Colonic mucosa (tissue), 4 donors: ENCODE measurements around the gene TANK. TPM values are rescaled to one million over a fixed set of nuclear protein-coding genes. Genes with fewer than 3 reads are reported as not detected.

Experiments used
- DNase-seq: peaks from one replicate; pipeline ENCODE4 v3.0.0-alpha.2; 2020
- H3K27ac ChIP-seq: fragments of 200-600 bp; one replicate; pipeline ENCODE4 v1.8.0; 2021
- H3K27me3 ChIP-seq: fragments of 200-600 bp; one replicate; pipeline ENCODE4 v1.8.0; 2021
- H3K36me3 ChIP-seq: fragments of 200-600 bp; one replicate; pipeline ENCODE4 v1.8.0; 2021
- H3K4me1 ChIP-seq: fragments of 200-600 bp; one replicate; pipeline ENCODE4 v1.8.0; 2021; ENCODE audit warnings: mild to moderate bottlenecking
- H3K4me3 ChIP-seq: fragments of 200-600 bp; one replicate; pipeline ENCODE4 v1.8.0; 2021
- H3K9ac ChIP-seq, 2 donors: one replicate each; pipeline ENCODE4 v1.7.0; 2013; ENCODE audit warnings: control low read depth in 2 of 2, low read depth in 2 of 2, low read length in 2 of 2
- H3K9me3 ChIP-seq: fragments of 200-600 bp; one replicate; pipeline ENCODE4 v1.8.0; 2021
- intact Hi-C: fragments of 100-400 bp; cut with DNase I; formaldehyde crosslinking; loops from one replicate; pipeline ENCODE4 v1.14.1; 2022
- total RNA-seq, 2 donors: library from RNA; stranded (reverse); fragmentation: NEBNext Ultra II Directional in 1 of 2; extraction: Animal tissue kit (Norgen Biotek cat#: 25700) in 1 of 2; gene quantifications; one replicate each; pipeline ENCODE4 v1.2.1, GENCODE V29; 2021
- TF ChIP-seq, protein P1 (sequence below): fragments of 200-600 bp; IDR thresholded peaks from one replicate; pipeline ENCODE4 v1.8.0; 2022; ENCODE audit warnings: antibody characterized with exemption, mild to moderate bottlenecking
- donor health status: healthy.
- donor health status: DM: no; HTN: no; CAD: no.
- donor health status: DM: no; HTN: no; CAD: no.

The TANK gene
- total RNA-seq, 2 donors from 2014 or later: 47.4 to 60.7 TPM

DNA sequence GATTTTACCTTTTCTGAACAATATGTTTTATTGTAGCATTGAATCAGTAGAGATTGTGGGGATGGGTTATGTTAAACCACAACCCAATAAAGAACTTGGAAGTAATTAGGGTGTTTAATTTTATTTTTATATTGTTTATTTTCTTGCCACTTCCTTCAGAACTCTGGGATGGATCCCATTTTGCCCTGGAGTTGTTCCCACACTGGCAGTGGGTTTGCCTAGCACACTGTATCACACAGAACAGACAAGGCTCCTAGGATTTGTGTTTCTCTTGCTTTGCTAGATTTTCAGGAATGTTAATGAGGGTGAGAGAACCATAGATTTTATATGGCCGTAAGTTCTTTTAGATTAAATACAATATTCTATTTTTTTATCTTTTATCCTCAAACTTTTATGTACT lies 59.0 kb downstream of the TANK start:
- H3K27ac ChIP-seq: no peak overlapping the region
- TF ChIP-seq, protein P1, sequence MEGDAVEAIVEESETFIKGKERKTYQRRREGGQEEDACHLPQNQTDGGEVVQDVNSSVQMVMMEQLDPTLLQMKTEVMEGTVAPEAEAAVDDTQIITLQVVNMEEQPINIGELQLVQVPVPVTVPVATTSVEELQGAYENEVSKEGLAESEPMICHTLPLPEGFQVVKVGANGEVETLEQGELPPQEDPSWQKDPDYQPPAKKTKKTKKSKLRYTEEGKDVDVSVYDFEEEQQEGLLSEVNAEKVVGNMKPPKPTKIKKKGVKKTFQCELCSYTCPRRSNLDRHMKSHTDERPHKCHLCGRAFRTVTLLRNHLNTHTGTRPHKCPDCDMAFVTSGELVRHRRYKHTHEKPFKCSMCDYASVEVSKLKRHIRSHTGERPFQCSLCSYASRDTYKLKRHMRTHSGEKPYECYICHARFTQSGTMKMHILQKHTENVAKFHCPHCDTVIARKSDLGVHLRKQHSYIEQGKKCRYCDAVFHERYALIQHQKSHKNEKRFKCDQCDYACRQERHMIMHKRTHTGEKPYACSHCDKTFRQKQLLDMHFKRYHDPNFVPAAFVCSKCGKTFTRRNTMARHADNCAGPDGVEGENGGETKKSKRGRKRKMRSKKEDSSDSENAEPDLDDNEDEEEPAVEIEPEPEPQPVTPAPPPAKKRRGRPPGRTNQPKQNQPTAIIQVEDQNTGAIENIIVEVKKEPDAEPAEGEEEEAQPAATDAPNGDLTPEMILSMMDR: no peak
- no peaks in the 10 kb centered on the region for H3K4me1 ChIP-seq
- no peaks in the 10 kb centered on the region for H3K27me3 ChIP-seq
- H3K9me3 ChIP-seq: no peaks in the 10 kb centered on the region
- no peak for DNase-seq
- no peak overlapping the region for H3K9ac ChIP-seq
- intact Hi-C loops: no loop called here
- no peaks in the 10 kb centered on the region for H3K36me3 ChIP-seq
- H3K4me3 ChIP-seq: no peak overlapping the region

GRCh38 chr2:161223139-161223732 lies 63.0 kb downstream of the TANK start:
- no peaks in the 10 kb centered on the region for H3K9me3 ChIP-seq
- H3K4me1 ChIP-seq: no peaks in the 10 kb centered on the region
- no peaks in the 10 kb centered on the region for H3K36me3 ChIP-seq
- no peak overlapping the region for H3K27ac ChIP-seq
- no peak overlapping the region for H3K4me3 ChIP-seq
- no peak for DNase-seq
- H3K9ac ChIP-seq: no peak overlapping the region
- TF ChIP-seq, protein P1: peak; percentile 70
- intact Hi-C loops: loop anchor here (2.0 kb wide), 1 partner anchor 50 kb away; no protein-coding TSS in a partner anchor
- H3K27me3 ChIP-seq: no peaks in the 10 kb centered on the region

DNA sequence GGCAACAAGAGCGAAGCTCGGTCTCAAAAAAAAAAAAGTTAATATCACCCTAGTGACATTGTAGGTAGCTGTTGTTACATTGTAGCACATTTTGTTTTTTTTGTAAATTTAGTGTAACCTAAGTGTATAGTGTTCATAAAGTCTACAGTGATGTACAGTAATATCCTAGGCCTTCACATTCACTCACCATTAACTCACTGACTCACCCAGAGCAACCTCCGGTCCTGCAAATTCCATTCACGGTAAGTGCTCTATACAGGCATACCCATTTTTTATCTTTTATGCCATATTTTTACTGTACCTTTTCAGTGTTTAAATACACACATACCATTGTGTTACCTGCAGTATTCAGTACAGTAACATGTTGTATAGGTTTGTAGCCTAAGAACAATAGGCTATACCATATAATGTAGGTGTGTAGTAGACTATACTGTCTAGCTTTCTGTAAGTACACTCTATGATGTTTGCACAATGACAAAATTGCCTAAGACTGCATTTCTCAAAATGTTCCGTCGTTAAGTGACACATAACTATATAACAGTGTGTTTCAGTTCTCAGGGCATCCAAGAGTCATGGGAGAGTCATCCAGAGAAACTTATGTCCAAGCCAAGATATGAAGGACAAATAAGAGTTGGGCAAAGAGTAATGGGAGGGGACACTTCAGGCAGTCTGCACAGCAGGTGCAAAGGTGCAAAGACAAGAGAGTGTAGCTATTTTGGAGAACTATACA lies 68.4 kb downstream of the TANK start:
- Histone ChIP-seq H3K4me1 (no peaks in the 10 kb centered on the region), H3K9ac (no peak overlapping the region), H3K27ac (no peak overlapping the region), H3K4me3 (no peak overlapping the region), H3K27me3 (no peaks in the 10 kb centered on the region), H3K36me3 (no peaks in the 10 kb centered on the region), H3K9me3 (no peaks in the 10 kb centered on the region)
- intact Hi-C loops: no loop called here
- TF ChIP-seq, protein P1: no peak
- no peak for DNase-seq

DNA sequence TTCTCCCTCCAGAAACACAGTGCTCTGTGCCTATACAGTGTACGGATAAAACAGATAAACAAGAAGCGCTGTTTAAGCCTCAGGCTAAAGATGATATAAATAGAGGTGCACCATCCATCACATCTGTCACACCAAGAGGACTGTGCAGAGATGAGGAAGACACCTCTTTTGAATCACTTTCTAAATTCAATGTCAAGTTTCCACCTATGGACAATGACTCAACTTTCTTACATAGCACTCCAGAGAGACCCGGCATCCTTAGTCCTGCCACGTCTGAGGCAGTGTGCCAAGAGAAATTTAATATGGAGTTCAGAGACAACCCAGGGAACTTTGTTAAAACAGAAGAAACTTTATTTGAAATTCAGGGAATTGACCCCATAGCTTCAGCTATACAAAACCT lies 70.7 kb downstream of the TANK start:
- TF ChIP-seq, protein P1: no peak
- Histone ChIP-seq H3K36me3 (no peaks in the 10 kb centered on the region), H3K27me3 (no peaks in the 10 kb centered on the region), H3K4me1 (no peaks in the 10 kb centered on the region), H3K9ac (no peak overlapping the region), H3K4me3 (no peak overlapping the region), H3K27ac (no peak overlapping the region), H3K9me3 (no peaks in the 10 kb centered on the region)
- intact Hi-C loops: no loop called here
- DNase-seq: no peak

GRCh38 chr2:161232571-161232970 lies 72.3 kb downstream of the TANK start:
- no peaks in the 10 kb centered on the region for H3K27me3 ChIP-seq
- TF ChIP-seq, protein P1: no peak
- no peak overlapping the region for H3K9ac ChIP-seq
- no peaks in the 10 kb centered on the region for H3K36me3 ChIP-seq
- no peak for DNase-seq
- no peaks in the 10 kb centered on the region for H3K9me3 ChIP-seq
- no peak overlapping the region for H3K27ac ChIP-seq
- H3K4me3 ChIP-seq: no peak overlapping the region
- intact Hi-C loops: no loop called here
- H3K4me1 ChIP-seq: no peaks in the 10 kb centered on the region
